ENCODE data around the gene PPM1H.
A peak's percentile ranks its signal among the peaks of the same experiment; 100 is the strongest.
"Not testable (repeated sequence)": the region's sequence is repeated elsewhere in the genome, so short reads cannot be mapped to it uniquely, and the experiment has no call there.

Gene PPM1H

DNA sequence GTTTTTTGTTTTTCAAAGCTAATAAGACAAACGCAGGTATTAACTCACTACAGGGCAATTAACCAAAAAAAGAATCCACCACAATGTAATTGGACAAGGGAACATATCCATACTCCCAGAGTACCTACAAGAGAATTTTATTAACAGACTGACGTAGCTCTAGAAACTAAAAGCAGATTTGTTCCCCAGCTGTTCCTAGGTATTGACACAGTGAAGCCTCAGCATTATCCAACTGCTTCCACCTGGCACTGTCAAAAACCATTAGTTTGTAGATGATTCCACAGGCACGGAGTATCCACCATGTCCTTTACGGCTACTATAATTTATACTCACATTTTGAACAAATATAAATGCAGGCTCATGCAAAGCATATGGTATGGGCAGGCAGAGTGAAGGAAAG, 22.3 kb downstream of the PPM1H start:
- DNase-seq (ENCODE audit: low read depth, low spot score): no peak

DNA sequence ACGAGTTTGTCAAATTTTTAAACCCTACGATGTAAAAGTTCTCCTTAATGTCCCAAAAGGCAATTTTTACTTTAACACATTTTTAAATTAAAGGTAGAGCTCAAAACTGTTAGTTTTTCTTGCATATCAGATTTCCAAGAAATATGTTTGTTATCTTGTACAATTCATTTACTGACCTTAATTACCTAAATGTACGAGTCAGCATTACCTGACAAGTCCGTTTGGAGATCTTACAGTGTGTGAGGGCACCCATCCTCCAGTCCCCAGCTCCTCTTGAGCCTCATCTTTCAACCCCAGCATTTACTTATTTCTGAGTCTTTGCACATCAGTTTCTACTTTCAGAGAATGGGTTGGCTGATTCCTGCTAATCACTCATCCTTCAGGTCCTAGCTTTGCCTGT, 23.7 kb downstream of the PPM1H start:
- no peak overlapping the region for H3K27ac ChIP-seq

More for the DNA sequence above, 22.3 kb downstream of the PPM1H start:
- no peak overlapping the region for H3K27ac ChIP-seq

GRCh38 chr12:62910549-62911169, 24.3 kb downstream of the PPM1H start:
- no peak for DNase-seq (ENCODE audit: low read depth, low spot score)
- no peak overlapping the region for H3K27ac ChIP-seq

More for the DNA sequence above, 23.7 kb downstream of the PPM1H start:
- no peak for DNase-seq (ENCODE audit: low read depth, low spot score)

DNA sequence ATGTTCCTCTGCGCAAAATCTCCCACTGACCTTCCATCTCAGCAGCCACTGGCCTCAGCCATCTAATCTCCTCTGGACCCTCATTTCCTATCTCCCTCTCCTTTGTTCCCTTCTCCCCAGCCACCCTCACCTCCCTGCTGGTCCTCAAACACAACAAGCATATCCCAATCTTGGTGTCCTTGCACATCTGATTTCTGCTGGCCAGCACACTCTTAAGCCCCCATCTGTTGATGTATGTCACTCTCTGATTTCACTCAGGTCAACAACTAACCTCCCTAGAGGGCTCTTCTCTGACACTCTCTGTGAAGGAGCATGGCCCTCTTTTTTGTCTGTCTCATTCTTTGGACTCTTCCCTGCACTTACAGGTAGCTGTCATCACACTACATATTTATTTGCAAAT, 25.6 kb downstream of the PPM1H start:
- H3K27ac ChIP-seq: no peak overlapping the region
- DNase-seq (ENCODE audit: low read depth, low spot score): no peak

DNA sequence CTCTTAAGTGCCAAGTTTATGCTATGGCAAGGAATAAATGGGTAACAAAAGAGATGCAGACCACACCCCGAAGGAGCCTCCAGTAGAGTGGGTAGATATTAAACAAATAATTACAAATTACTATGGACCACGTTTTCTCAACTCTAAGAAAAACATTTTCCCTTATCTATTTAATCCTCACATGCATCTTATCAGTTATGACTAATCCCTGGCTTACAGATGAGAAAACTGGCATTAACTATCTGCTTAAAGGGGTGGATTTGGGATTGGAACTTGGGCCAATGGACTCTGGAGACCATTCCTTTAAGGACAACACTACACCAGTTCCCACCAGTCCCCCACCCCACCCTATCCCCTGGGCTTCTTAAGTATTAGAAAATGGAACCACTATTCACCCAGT, 26.3 kb downstream of the PPM1H start:
- DNase-seq (ENCODE audit: low read depth, low spot score): no peak

GRCh38 chr12:62907561-62907960, 27.4 kb downstream of the PPM1H start:
- no peak overlapping the region for H3K27ac ChIP-seq
- DNase-seq (ENCODE audit: low read depth, low spot score): no peak

More for the DNA sequence above, 26.3 kb downstream of the PPM1H start:
- H3K27ac ChIP-seq: no peak overlapping the region

- DNase-seq (ENCODE audit: low read depth, low spot score): no peak
- no peak overlapping the region for H3K27ac ChIP-seq
Observed at GRCh38 chr12:62907078-62907477, 27.9 kb downstream of the PPM1H start.

- no peak for DNase-seq (ENCODE audit: low read depth, low spot score)
- no peak overlapping the region for H3K27ac ChIP-seq
Observed at GRCh38 chr12:62903151-62903550, 31.8 kb downstream of the PPM1H start.

- H3K27ac ChIP-seq: peak overlapping the region; percentile 37
- no peak for DNase-seq (ENCODE audit: low read depth, low spot score)
Observed at GRCh38 chr12:62900686-62901272, 34.2 kb downstream of the PPM1H start.

DNA sequence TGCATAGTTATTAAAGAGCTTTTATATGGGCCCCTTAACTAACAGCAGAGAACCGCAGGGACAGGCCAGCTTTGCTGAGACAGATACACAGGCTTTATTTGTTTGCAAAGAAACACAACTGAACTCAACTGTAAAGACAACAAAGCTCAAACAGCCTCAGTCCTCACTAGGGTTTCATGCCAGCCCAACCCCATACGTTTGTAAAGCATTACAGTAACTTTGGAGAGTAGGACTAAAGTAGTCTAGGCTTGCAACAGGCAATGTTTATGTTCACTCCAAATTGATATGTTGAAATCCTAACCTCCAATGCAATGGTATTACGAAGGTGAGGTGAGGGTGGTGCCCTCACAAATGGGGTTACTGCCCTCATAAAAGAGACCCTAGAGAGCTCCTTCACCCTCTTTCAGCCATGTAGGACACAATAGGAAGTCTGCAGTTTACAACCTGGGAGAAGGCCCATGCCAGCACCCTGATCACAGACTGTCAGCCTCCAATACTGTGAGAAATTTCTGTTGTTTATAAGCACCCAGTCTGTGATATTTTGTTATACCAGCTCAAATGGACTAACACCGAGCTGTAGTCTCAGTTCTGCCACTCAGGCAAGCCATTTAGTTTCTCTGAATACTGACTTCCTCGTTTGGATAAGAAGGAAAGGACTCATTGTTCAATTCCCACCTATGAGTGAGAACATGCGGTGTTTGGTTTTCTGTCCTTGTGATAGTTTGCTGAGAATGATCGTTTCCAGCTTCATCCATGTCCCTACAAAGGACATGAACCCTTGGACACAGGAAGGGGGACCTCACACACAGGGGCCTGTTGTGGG, 35.2 kb downstream of the PPM1H start:
- no peak for DNase-seq (ENCODE audit: low read depth, low spot score)
- H3K27ac ChIP-seq: no peak overlapping the region

- DNase-seq (ENCODE audit: low read depth, low spot score): no peak
- no peak overlapping the region for H3K27ac ChIP-seq
Observed at GRCh38 chr12:62898526-62898925, 36.4 kb downstream of the PPM1H start.

DNA sequence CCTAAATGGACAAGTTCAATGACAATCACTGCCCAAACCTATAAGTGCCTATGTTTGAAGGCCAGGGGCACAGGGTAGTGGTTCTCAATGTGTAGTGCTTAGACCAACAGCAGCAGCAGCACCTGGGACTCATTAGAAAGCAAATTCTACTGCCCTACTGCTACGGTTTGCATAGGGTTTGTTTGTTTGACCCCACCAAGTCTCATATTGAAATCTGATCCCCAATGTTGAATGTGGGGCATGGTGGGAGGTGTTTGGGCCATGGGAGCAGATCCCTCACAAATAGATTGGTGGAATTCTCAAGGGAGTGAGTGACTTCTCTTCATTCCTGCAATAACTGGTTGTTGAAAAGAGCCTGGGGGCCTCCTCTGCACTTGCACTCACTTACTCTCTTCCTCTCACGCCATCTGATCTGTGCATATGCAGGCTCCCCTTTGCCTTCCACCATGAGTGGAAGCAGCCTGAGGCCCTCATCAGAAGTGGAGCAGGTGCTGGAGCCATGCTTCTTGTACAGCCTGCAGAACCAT, 39.5 kb downstream of the PPM1H start:
- no peak for DNase-seq (ENCODE audit: low read depth, low spot score)
- H3K27ac ChIP-seq: no peak overlapping the region

DNA sequence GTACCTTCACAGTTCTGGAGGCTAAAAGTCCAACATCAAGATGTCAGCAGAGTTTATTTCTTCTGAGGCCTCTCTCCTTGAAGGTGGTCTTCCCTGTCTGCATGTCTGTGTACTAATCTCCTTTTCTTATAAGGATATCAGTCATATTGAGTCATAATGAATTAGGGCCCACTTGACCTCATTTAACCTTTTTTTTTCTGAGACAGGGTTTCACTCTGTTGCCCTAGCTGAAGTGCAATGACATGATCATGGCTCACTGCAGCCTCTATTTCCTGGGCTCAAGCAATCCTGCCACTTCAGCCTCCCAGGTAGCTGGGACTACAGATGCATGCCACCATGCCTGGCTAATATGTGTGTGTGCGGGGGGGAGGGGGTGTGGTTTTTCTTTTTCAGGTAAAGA, 41.7 kb downstream of the PPM1H start:
- DNase-seq (ENCODE audit: low read depth, low spot score): no peak
- H3K27ac ChIP-seq: no peak overlapping the region

DNA sequence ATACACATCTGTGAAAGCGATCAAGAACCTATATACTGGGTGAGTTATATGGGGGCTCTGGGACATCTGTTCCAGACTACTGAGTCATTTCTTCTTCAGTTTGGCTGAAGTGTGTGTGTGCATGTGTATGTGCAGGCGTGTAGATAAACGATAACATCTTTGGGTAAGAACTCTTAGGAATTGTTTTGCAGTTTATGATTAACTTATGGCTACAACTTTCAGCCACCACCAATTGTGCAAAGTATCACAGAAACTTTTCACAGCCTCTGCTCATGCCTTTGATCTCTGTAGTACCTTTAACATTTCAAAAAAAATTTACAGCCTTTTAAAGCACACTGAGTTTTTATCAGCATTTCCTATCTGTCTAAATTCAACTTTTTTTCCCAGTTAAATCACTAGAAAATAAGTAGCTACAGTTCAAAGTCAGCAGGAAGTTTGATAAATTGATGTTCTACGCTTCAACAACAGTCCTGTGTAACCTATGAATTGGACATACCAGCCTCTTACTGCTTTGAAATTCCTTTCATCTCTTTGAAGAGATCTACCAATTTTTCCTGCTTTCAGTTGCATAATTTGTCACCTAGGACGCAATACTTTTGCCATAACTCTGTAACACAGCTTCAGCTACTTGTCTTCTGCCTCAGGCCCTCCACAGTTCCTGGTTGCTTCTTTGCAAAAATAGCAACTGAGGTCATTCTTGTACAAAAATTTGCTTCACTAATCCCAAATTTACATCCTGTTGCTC, 43.0 kb downstream of the PPM1H start:
- H3K27ac ChIP-seq: no peak overlapping the region
- DNase-seq (ENCODE audit: low read depth, low spot score): no peak

DNA sequence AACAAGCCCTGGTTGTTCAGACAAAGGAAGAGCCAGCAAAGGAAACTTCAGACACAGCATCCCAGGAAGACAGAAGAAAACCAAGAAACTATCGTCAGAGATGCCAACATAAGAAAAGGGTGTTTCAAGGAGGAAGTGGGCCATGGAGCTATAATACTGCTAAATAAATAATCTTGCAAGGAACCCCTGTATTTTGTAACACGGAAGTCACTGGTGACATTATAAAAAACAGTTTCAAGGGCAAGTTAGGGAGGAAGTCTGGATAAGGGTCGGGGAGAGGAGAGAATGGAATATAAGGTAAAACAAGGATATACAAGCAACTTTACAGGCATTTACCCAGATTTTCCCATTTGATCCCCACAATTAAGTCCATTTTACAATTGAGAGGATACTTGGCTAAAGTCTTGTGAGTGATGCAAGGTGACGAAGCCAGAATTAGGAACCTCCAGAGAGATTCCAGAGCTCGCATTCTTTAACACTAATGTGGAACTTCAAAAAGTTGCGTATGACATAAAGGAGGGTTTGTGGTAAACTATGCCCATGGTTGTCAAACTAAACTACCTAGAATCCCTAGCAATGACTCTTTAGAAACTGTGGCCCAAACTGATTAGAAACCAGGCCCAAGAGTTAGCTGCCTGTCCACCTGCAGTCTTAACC, 46.4 kb downstream of the PPM1H start:
- DNase-seq (ENCODE audit: low read depth, low spot score): no peak
- H3K27ac ChIP-seq: no peak overlapping the region

GRCh38 chr12:62886796-62887195, 48.2 kb downstream of the PPM1H start:
- no peak for DNase-seq (ENCODE audit: low read depth, low spot score)
- H3K27ac ChIP-seq: no peak overlapping the region

DNA sequence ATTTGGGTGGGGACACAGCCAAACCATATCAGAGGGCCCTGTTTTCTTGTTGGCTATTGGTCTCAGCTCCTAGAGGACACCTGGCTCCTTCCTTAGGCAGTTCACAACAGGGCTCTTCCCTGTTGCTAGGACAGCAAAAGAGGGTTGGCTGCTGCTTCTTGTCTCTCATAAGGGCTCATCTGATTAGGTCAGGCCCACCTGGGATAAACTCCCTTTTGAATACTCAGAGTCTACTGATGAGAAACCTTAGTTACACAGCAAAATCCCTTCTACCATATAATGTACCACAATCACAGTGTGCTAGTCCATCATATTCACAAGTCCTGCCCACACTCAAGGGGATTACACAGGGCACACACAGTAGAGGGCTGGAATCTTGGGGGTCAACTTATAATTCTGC, 49.7 kb downstream of the PPM1H start:
- DNase-seq (ENCODE audit: low read depth, low spot score): no peak
- H3K27ac ChIP-seq: no peak overlapping the region

DNA sequence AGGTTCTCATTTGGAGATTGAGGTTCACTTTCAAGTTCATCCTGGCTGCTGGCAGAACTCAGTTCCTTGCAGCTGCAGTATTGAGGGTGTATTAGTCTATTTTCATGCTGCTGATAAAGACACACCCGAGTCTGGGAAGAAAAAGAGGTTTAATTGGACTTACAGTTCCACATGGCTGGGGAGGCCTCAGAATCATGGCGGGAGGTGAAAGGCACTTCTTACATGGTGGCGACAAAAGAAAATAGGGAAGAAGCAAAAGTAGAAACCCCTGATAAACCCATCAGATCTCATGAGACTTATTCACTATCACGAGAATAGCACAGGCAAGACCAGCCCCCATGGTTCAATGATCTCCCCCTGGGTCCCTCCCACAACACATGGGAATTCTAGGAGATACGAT, 50.1 kb downstream of the PPM1H start:
- H3K27ac ChIP-seq: not testable (repeated sequence)

DNA sequence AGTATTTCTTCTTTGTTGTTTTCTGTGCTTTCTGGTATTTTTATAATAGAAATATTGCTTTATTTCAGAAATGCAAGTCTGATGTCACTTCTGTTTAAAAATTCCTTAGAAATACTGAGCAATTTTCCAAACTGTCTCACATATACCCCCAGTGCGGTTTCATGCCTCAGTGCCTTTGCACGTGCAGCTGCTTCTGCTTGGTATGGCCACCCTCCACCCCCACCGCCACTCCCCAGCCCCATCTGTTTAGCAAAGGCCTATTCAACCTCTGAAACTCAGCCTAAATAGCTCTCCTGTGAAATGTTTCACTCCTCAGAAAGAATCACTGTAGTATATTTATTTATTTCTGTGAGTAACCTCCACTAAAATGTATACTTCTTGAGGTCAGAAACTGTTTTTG, 52.3 kb downstream of the PPM1H start:
- DNase-seq (ENCODE audit: low read depth, low spot score): no peak
- no peak overlapping the region for H3K27ac ChIP-seq

More for the DNA sequence above, 50.1 kb downstream of the PPM1H start:
- DNase-seq (ENCODE audit: low read depth, low spot score): not testable (repeated sequence)

GRCh38 chr12:62882140-62882539, 52.8 kb downstream of the PPM1H start:
- H3K27ac ChIP-seq: no peak overlapping the region
- no peak for DNase-seq (ENCODE audit: low read depth, low spot score)

Data from epithelial cell of prostate (primary cell).